Measurements from ENCODE around the gene LTBP2.
"Not testable (repeated sequence)": the region's sequence is repeated elsewhere in the genome, so short reads cannot be mapped to it uniquely, and the experiment has no call there.

The LTBP2 gene

DNA sequence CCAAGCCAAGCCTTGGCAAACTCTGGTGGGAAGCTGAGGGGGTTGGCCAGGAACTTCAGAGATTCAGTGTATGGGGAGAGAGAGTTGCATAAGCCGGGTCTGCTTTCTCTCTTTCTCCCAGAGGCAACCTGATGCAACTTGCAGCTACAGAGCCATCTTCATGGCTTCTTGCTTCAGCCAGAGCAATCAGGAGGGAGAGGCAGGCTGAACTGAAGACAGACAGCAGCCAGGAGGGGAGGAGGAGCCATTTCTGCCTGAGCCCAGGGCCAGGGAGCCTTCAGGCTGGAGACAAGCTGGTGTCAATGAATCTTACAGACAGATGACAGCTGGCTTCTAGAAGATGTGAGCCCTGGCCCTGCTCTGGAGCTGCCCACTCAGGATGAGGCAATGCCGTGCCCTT is 137.7 kb downstream of the LTBP2 start:
- DNase-seq: no peak

DNA sequence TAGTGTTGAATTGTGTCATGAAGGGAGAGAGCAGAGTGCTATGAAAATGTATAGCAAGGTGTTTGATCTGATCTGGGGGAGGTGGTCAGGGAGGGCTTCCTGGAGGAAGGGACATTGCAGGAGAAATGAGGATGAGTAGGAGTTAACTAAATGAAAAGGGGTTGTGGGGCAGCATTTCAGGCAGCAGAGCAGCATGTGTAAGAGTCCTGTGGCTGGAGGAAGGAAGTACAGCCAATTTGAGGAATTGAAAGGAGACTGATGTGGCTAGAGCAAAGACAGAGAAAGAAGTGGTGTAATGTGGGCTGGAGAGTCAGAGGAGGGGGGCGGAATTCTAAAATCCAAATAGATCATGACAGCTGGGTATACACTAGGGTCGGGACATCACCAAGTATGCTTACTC is 139.4 kb downstream of the LTBP2 start:
- DNase-seq: no peak

DNA sequence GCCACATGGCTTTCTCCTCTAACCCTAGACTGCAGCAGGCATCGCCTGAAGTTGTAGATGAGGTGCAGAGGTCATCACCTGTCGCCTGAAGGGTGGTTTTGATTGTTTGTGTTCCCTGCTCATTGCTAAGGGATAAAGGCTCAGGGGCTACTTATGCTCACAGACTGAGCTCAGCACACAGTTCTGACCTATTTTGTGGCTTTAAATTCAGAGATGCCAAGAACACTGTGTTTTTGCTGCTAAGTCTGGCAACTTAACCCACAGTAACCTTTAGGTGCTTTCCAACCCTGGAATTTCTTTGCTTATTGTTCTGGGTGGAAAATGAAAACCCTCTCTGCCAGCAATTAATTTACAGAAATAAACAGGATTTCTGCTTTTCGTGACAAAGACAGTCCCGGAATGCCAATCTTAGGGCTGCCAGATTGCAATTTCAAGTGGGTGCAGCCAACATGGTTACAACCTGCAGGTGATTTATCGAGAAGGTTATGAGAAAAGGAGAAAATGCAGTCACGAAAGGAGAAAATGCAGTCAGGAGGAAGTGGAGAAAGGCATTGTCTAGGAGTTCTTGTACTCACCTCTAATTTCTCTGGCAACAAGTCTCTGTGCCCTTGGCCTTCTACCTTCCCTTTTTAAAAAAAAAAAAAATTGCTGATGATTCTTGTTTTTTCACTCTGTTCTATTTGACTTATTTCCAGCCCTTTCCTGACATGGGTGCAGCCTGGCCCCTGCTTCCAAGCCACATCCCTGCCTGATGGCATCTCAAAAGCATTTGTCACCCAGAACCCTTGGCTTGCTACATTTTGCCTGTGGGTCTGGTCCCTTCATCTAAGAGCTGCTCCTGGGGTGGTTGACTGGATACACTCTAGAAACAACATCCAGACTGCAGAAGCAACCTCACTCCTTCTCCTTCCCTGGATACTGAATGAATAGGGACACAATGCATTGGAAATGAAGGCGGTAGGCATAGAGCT is 142.2 kb downstream of the LTBP2 start:
- DNase-seq: no peak

DNA sequence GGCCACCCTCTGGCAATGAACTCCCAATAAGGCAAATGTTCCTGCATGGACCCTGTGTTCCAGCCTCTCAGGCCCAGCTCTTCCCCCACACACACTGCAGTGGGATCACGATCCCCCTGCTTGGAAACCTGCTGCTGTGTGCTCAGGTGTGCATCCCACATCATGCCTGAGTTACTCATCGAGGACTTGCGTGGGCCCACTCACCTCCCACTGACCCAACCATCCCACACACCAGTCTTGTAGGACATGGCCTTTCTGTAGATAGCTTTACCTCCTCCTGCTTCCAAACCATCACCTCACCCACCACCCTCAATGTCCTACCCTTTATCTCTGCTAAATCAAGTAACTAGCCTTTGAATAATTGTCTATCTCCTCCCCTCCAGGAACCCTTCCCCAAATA is 143.5 kb downstream of the LTBP2 start:
- DNase-seq: no peak

DNA sequence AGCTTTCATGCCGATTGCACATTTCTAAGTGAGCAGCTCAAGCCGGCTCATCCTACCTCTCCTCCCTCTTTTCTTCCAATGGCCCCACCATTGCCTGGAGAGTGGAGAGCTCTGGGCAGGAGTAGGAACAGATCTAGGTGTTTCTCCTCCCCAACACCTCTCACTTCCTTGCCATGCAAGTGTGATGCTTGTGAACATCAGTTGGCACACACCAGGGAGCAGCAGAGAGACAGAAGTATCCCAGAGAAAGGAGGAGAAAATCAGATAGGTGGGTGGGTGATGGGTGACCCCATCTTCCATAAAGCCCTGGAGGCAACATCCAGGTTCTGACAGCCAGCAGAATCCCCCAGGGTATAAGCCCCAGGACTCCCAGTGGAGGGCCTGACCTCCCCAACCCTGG is 146.7 kb downstream of the LTBP2 start:
- DNase-seq: no peak

DNA sequence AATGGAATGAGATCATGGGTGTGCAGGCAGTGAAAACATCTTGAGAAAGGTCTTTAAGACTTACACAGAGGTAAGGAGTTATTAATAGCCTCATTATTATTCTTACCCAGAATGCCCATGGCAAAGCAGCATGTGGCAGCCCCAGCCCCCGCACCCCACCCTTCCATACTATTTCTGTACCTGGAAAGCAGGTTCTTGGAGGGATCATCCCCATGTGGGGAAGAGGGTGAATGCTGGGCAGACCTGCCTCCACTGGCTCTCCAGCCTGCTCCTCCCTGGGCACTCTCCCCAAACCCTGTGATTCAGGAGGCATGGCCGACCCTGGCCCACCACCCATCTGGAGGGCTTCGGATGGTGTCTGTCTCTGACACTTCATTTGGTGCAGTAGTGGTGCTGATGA is 147.3 kb downstream of the LTBP2 start:
- DNase-seq: no peak

DNA sequence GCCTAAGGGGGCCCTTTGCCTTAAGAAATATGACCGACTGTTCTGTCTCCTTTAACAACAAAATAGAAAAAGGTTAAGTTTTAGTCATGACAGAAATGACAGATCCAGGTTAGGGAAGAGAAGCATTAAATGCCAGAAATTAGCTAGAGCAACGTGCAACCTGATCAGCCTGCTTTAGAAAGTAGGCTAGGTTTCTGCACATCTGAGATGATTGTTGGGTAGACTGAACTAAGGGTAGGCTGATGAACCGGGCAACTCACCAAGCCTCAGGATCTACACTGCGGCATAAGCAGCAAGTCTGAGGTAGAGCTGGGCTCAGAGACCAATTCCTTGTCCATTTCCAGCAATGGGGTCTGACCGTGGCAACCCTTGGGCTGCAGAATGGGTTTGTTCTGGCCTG is 148.3 kb downstream of the LTBP2 start:
- no peak for DNase-seq

DNA sequence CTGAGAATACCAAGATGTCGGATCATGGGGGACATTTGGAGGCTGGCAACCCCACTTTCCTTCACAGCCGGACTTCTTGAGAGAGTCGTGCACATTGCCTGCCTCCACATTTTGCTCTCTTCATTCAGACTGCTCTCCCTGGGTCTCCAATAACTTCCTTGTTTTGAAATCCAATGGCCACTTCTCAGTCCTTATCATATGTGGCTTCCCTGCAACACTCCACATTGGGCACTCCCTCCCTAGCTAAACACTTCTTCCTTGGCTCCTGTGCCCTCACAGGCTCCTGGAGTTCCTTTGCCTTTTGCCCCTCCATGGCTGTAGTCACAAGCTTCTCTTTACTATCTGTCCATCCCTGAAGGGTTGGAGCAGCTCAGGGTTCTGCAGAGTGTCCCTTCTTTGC is 149.0 kb downstream of the LTBP2 start:
- no peak for DNase-seq

DNA sequence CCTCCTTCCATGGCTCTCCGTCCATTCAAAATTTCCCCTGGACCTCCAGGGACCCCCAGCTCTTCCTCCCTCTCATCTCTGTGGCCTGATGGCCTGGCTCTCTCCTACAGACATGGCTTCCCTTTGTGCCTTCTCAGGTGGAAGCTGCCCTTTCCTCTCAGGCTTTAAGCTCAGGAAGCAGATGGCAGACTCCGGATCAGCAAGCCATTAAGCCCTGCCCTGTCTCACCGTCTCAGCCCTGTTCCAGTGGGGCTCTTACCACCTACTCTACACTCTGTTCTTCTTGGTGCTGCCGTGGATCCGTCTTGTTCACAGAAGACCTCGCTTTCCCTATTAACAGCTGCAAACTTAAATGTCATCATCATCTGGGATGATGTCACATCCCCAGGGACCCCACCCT is 152.1 kb downstream of the LTBP2 start:
- no peak for DNase-seq

DNA sequence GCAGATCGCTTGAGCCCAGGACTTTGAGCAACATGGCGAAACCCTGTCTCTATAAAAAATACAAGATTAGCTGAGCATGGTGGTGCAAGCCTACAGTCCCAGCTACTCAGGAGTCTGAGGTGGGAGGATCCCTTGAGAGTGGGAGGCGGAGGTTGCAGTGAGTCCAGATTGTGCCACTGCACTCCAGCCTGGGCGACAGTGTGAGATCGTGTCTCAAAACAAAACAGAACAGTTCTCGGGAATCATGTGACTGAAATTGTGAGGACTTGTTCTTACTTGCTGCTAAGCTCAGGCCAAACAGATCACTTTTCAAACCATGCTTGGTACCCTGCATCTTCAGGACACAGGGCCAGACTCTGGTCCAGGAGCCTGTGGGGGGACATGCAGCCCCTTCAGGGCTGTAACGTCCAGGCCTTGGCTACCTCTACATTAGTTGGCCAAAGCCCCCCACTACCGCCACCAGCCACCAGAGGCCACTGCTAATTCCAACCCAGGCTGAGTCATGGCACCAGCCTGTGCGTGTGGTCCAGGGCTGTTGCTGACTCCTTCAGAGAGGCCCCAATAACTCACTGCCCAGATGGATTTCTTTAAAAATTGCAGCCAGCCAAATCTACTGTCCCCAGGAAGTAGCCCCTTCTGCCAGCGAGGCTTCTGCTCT is 152.6 kb downstream of the LTBP2 start:
- no peak for DNase-seq

DNA sequence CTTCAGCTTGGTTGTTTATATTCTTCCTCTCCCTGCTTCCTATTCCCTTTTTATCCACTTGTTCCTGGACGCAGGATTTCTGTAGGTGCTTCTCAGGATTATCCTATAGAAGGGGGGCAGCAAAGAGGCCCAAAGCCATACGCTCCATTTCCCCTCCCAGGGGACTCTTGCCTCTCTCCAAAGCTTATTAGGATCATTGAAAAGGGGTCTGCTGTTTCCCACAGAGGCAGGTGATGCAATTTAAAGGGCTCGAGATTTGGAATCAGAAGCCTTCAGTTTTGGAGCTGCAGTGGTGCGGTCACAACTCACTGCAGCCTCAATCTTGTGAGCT is 154.5 kb downstream of the LTBP2 start:
- no peak for DNase-seq

DNA sequence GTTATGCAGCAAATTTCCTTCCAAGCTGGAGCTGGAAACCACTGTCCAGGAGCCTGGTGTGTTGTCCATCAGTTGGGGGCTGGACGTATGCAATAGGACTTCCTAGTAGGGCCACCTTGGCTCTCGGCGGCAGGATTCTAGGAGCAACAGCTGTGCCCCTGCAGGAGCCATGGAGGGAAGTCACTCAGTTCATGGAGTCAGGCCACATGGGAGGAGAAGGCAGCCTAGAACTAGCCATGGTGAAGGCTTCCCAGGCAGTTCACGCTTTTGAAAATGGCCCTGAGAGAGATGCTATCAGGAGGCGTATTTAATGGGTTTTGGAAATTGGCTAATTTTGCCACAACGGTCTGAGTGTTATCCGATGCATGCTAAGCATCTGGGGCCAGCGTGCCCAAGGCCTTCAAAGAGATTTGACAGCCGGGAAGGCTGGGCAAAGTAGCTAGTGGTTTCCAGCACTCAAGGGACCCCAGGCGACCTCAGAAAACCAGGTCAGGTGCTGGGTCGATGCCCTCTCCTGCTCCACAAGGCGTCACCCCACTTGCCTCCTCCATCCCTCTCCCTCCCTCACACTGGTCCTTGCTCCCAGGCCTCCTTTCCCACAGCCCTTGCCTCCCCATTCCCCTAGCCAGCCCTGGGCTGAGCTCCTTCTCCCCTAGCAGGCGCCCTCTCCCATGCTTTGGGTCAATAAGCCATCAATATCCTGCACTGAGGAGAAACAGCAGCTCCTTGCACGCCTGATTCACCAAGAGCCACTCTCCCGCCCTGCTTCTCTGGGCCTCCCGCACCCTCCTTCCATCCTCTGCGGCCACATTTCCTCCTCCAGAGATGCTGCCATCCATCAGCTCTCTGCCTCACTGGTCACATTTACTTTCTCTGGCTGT is 155.1 kb downstream of the LTBP2 start:
- no peak for DNase-seq

DNA sequence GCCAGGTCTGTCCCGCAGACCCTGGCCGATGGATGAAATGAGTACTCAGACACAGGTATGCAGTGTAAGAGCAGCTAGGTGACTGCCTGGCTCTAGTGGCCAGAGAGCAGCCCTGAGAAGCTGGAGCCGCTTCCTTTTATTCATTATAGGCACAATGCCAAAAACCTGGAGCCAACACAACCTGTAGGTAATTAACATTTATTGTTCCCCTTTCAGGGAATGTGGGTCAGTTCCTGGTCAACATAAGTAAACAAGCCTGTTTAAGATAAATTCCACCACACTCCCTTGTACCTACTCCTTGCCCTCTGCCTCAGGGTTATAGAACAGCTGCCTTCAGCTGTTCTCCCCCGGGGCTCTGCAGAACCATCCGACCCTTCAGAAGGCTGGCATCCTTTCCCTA is 157.6 kb downstream of the LTBP2 start:
- not testable (repeated sequence) for DNase-seq
